Esophagus muscularis mucosa (tissue), 4 donors: ENCODE measurements around the gene ZNF618. TPM values are rescaled to one million over a fixed set of nuclear protein-coding genes. Genes with fewer than 3 reads are reported as not detected.

Experiments used
- DNase-seq: peaks from one replicate; pipeline ENCODE4 v3.0.0-alpha.2; 2017; ENCODE audit errors: extremely low spot score
- H3K27ac ChIP-seq, 4 donors: fragments of 200-600 bp; sonication (generic); replicated peaks in 1 of 4; 1 replicate in 3 of 4; 2 replicates in 1 of 4; pipeline ENCODE4 v1.5.1; 2016 to 2019; ENCODE audit warnings: mild to moderate bottlenecking in 1 of 4
- H3K27me3 ChIP-seq, 4 donors: fragments of 200-600 bp; sonication (generic); one replicate each; pipeline versions ENCODE4 v1.5.1 to v1.6.0; 2016 to 2019
- H3K36me3 ChIP-seq, 4 donors: fragments of 200-600 bp; sonication (generic); one replicate each; pipeline ENCODE4 v1.5.1; 2016 to 2019
- H3K4me1 ChIP-seq, 4 donors: fragments of 200-600 bp; sonication (generic); one replicate each; pipeline ENCODE4 v1.5.1; 2016 to 2019
- H3K4me3 ChIP-seq, 4 donors: fragments of 200-600 bp; sonication (generic); 1 replicate in 2 of 4; 2 replicates in 2 of 4; pipeline ENCODE4 v1.5.1; 2016 to 2019; ENCODE audit warnings: mild to moderate bottlenecking in 4 of 4, moderate library complexity in 1 of 4
- H3K9me3 ChIP-seq, 4 donors: fragments of 200-600 bp; sonication (generic); 1 replicate in 3 of 4; 2 replicates in 1 of 4; pipeline ENCODE4 v1.5.1; 2016 to 2019
- CTCF ChIP-seq, 3 experiments: fragments of 200-600 bp in 2 of 3; fragments of 450-650 bp in 1 of 3; sonication (generic) in 2 of 3; IDR thresholded peaks; one replicate each; pipeline ENCODE4 v1.5.1; 2017 to 2019; ENCODE audit warnings: antibody characterized with exemption in 3 of 3, mild to moderate bottlenecking in 2 of 3, moderate library complexity in 1 of 3
- EP300 ChIP-seq: sonication (generic); formaldehyde crosslinking; IDR thresholded peaks from one replicate; pipeline ENCODE4 v1.6.1; 2017; ENCODE audit warnings: antibody characterized with exemption
- POLR2A ChIP-seq: fragments of 450-650 bp; IDR thresholded peaks from one replicate; pipeline ENCODE4 v1.6.1; 2017; ENCODE audit warnings: antibody characterized with exemption, moderate library complexity, mild to moderate bottlenecking, low read depth
- POLR2AphosphoS5 ChIP-seq, 2 donors: sonication (generic); formaldehyde crosslinking; IDR thresholded peaks; one replicate each; pipeline ENCODE4 v1.6.1; 2017; ENCODE audit warnings: antibody characterized with exemption in 2 of 2
- WGBS: methylation state at CpG from one replicate; pipeline ENCODE4 v1.1.5; 2018; 5-methylcytosine and 5-hydroxymethylcytosine counted together
- intact Hi-C: fragments of 100-400 bp; cut with DNase I; formaldehyde crosslinking; loops from one replicate; pipeline ENCODE4 v1.15.1; 2023
- total RNA-seq, 4 donors: library from RNA; depleted of rRNA; stranded (reverse); fragments of >200 nt; gene quantifications; one replicate each; pipeline versions ENCODE4 v1.1.0 to v1.2.1, GENCODE V29; 2016

Gene ZNF618
- total RNA-seq, 4 donors from 2014 or later: 1.2 to 4.5 (median 2.6) TPM

GRCh38 chr9:113997610-113998009 is 121.5 kb downstream of the ZNF618 start:
- no peaks in the 10 kb centered on the region for H3K36me3 ChIP-seq
- DNase-seq: no peak
- H3K4me3 ChIP-seq: no peak overlapping the region
- H3K27ac ChIP-seq: no peak overlapping the region
- intact Hi-C loops: no loop called here
- no peaks in the 10 kb centered on the region for H3K9me3 ChIP-seq
- peaks cover 20% of the 10 kb centered on the region in 4 donors for H3K4me1 ChIP-seq
- no peaks in the 10 kb centered on the region for H3K27me3 ChIP-seq
- TF ChIP-seq CTCF (IDR thresholded peaks at IDR 0.05): no peak
- no peak for TF ChIP-seq POLR2AphosphoS5 (IDR thresholded peaks at IDR 0.05)
- TF ChIP-seq EP300: no peak
- TF ChIP-seq POLR2A: no peak
- 95% methylated on average over 5 of the region's 5 CpGs for WGBS

- no peak overlapping the region for H3K4me3 ChIP-seq
- H3K4me1 ChIP-seq: peaks cover 15% of the 10 kb centered on the region in 4 donors
- no peaks in the 10 kb centered on the region for H3K9me3 ChIP-seq
- intact Hi-C loops: no loop called here
- TF ChIP-seq EP300 (no peak), POLR2A (no peak), CTCF (IDR thresholded peaks at IDR 0.05) (no peak), POLR2AphosphoS5 (IDR thresholded peaks at IDR 0.05) (no peak)
- no peak overlapping the region for H3K27ac ChIP-seq
- 93% methylated on average over 11 of the region's 11 CpGs for WGBS
- H3K27me3 ChIP-seq: no peaks in the 10 kb centered on the region
- DNase-seq: no peak
- H3K36me3 ChIP-seq: no peaks in the 10 kb centered on the region
Measured at GRCh38 chr9:113998114-113998513, 122.0 kb downstream of the ZNF618 start.

GRCh38 chr9:113998525-113999255 is 122.6 kb downstream of the ZNF618 start:
- 74% methylated on average over 8 of the region's 16 CpGs for WGBS
- peaks cover 11 to 15% (median 12%) of the 10 kb centered on the region in 4 donors for H3K4me1 ChIP-seq
- H3K36me3 ChIP-seq: no peaks in the 10 kb centered on the region
- peak; percentile 72 for DNase-seq
- no peaks in the 10 kb centered on the region for H3K9me3 ChIP-seq
- no peak overlapping the region for H3K27ac ChIP-seq
- intact Hi-C loops: no loop called here
- H3K27me3 ChIP-seq: no peaks in the 10 kb centered on the region
- TF ChIP-seq EP300: no peak
- no peak for TF ChIP-seq POLR2AphosphoS5 (IDR thresholded peaks at IDR 0.05)
- TF ChIP-seq POLR2A: no peak
- TF ChIP-seq CTCF (IDR thresholded peaks at IDR 0.05): no peak
- H3K4me3 ChIP-seq: no peak overlapping the region

- Histone ChIP-seq H3K4me1 (peaks cover 9 to 15% (median 10%) of the 10 kb centered on the region in 4 donors), H3K27me3 (no peaks in the 10 kb centered on the region), H3K27ac (no peak overlapping the region), H3K36me3 (no peaks in the 10 kb centered on the region), H3K4me3 (no peak overlapping the region), H3K9me3 (no peaks in the 10 kb centered on the region)
- intact Hi-C loops: no loop called here
- peak; percentile 79 for DNase-seq
- WGBS: 89% methylated on average over 12 of the region's 17 CpGs
- TF ChIP-seq EP300: no peak
- no peak for TF ChIP-seq CTCF (IDR thresholded peaks at IDR 0.05)
- no peak for TF ChIP-seq POLR2A
- no peak for TF ChIP-seq POLR2AphosphoS5 (IDR thresholded peaks at IDR 0.05)
Measured at GRCh38 chr9:113999256-114000062, 123.3 kb downstream of the ZNF618 start.
